MM.1S (cell line): ENCODE measurements around the gene RNF150.

Source experiments
- DNase-seq: peaks from one replicate; pipeline ENCODE4 v3.0.0-alpha.2; 2015
- H2AFZ ChIP-seq: fragments of 300-600 bp; sonication (generic); 2 replicates; pipeline ENCODE4 v1.6.0; 2016; ENCODE audit warnings: antibody characterized with exemption, low read length
- H3F3A ChIP-seq: fragments of 300-600 bp; sonication (generic); 2 replicates; pipeline ENCODE4 v1.6.1; 2016; ENCODE audit warnings: mild to moderate bottlenecking, antibody characterized with exemption, low read length, moderate library complexity, mixed read lengths; ENCODE audit not compliant: insufficient read depth
- H3K27ac ChIP-seq: fragments of 300-600 bp; sonication (generic); 2 replicates; pipeline ENCODE4 v1.5.1; 2016; ENCODE audit warnings: mild to moderate bottlenecking, low read length
- H3K27me3 ChIP-seq: fragments of 300-600 bp; sonication (generic); replicated peaks from 2 replicates; pipeline ENCODE4 v1.6.0; 2016; ENCODE audit warnings: low read length; ENCODE audit not compliant: insufficient read depth
- H3K36me3 ChIP-seq: fragments of 300-600 bp; sonication (generic); replicated peaks from 2 replicates; pipeline ENCODE4 v1.6.1; 2016; ENCODE audit warnings: mild to moderate bottlenecking, low read length, mixed read lengths; ENCODE audit not compliant: insufficient read depth
- H3K4me1 ChIP-seq: fragments of 300-600 bp; sonication (generic); 2 replicates; pipeline ENCODE4 v1.6.1; 2016; ENCODE audit warnings: low read length, mixed read lengths
- H3K4me2 ChIP-seq: fragments of 300-600 bp; sonication (generic); 2 replicates; pipeline ENCODE4 v1.6.0; 2016; ENCODE audit warnings: low read depth, low read length
- H3K4me3 ChIP-seq: fragments of 300-600 bp; sonication (generic); 2 replicates; pipeline ENCODE4 v1.5.1; 2016; ENCODE audit warnings: low read length, mixed read lengths
- H3K79me2 ChIP-seq: fragments of 300-600 bp; sonication (generic); 2 replicates; pipeline ENCODE4 v1.6.1; 2016; ENCODE audit warnings: mixed run types, low read length, mixed read lengths
- H3K9ac ChIP-seq: fragments of 300-600 bp; sonication (generic); 2 replicates; pipeline ENCODE4 v1.6.1; 2016; ENCODE audit warnings: low read length, mixed read lengths
- H3K9me2 ChIP-seq: fragments of 300-600 bp; sonication (generic); replicated peaks from 2 replicates; pipeline ENCODE4 v1.6.1; 2016; ENCODE audit warnings: mild to moderate bottlenecking, low read length, mixed read lengths; ENCODE audit not compliant: insufficient read depth
- H3K9me3 ChIP-seq: fragments of 300-600 bp; sonication (generic); replicated peaks from 2 replicates; pipeline ENCODE4 v1.6.1; 2016; ENCODE audit warnings: mild to moderate bottlenecking, low read length, mixed read lengths; ENCODE audit not compliant: insufficient read depth
- H4K20me1 ChIP-seq: fragments of 300-600 bp; sonication (generic); 2 replicates; pipeline ENCODE4 v1.6.1; 2016; ENCODE audit warnings: mild to moderate bottlenecking, low read length, moderate library complexity, mixed read lengths; ENCODE audit not compliant: insufficient read depth
- EZH2 ChIP-seq: fragments of 300-600 bp; sonication (generic); optimal IDR thresholded peaks from 2 replicates; pipeline ENCODE3; 2017; ENCODE audit warnings: low read depth, mild to moderate bottlenecking, antibody characterized with exemption, low read length, mixed read lengths
- EZH2phosphoT487 ChIP-seq: fragments of 300-600 bp; sonication (generic); IDR thresholded peaks from 2 replicates; pipeline ENCODE4 v1.6.1; 2018; ENCODE audit warnings: antibody characterized with exemption, low read length
- TF ChIP-seq, protein P1 (sequence below): fragments of 300-600 bp; sonication (generic); IDR thresholded peaks from 2 replicates; pipeline ENCODE4 v1.5.1; 2016; ENCODE audit warnings: antibody characterized with exemption, low read length, mixed read lengths

RNF150 gene

DNA sequence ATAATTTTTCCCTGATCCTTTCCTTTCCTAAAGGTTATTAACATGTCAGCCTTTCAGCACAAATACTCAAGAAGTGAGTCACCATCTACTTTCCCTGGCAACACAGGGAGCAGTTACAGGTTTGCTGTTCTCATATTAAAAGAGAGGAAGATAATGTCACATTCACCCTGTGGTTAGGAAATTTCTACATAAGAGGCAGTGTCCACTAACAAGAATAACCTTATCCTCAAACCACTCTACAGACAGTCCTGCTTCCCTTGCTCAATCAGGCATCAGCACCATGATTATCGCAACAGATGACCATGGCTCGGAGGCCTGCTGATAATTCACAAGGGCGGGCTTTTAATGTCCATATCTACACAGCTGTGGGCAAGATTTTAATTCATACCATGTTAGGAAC is 30.9 kb downstream of the RNF150 start:
- Histone ChIP-seq H3K36me3 (no peaks in the 10 kb centered on the region), H3K9me3 (no peaks in the 10 kb centered on the region), H3K27ac (no peak overlapping the region), H2AFZ (no peak overlapping the region), H4K20me1 (no peaks in the 10 kb centered on the region), H3K4me2 (no peak overlapping the region), H3K79me2 (no peaks in the 10 kb centered on the region), H3K4me3 (no peak overlapping the region), H3F3A (no peaks in the 10 kb centered on the region), H3K9ac (no peak overlapping the region), H3K9me2 (no peaks in the 10 kb centered on the region), H3K27me3 (no peaks in the 10 kb centered on the region), H3K4me1 (no peaks in the 10 kb centered on the region)
- TF ChIP-seq, protein P1, sequence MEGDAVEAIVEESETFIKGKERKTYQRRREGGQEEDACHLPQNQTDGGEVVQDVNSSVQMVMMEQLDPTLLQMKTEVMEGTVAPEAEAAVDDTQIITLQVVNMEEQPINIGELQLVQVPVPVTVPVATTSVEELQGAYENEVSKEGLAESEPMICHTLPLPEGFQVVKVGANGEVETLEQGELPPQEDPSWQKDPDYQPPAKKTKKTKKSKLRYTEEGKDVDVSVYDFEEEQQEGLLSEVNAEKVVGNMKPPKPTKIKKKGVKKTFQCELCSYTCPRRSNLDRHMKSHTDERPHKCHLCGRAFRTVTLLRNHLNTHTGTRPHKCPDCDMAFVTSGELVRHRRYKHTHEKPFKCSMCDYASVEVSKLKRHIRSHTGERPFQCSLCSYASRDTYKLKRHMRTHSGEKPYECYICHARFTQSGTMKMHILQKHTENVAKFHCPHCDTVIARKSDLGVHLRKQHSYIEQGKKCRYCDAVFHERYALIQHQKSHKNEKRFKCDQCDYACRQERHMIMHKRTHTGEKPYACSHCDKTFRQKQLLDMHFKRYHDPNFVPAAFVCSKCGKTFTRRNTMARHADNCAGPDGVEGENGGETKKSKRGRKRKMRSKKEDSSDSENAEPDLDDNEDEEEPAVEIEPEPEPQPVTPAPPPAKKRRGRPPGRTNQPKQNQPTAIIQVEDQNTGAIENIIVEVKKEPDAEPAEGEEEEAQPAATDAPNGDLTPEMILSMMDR: no peak
- TF ChIP-seq EZH2: no peak
- TF ChIP-seq EZH2phosphoT487: no peak
- no peak for DNase-seq

DNA sequence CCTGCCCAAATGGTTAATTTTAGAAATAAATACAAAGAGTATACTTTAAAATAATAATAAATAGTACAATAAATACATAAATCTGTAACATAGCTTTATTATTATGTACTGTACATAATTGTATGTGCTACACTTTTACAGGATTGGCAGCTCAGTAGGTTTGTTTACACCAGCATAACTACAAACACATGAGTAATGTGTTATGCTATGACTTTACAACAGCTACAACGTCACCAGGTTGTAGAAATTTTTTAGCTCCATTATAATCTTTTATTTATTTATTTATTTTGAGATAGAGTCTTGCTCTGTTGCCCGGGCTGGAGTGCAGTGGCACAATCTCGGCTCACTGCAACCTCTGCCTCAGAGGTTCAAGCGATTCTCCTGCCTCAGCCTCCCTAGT is 31.8 kb downstream of the RNF150 start:
- Histone ChIP-seq H3K4me3 (no peak overlapping the region), H3K4me2 (no peak overlapping the region), H3K79me2 (no peaks in the 10 kb centered on the region), H3K9ac (no peak overlapping the region), H2AFZ (no peak overlapping the region), H3K27me3 (no peaks in the 10 kb centered on the region), H3K36me3 (no peaks in the 10 kb centered on the region), H3K9me2 (no peaks in the 10 kb centered on the region), H4K20me1 (no peaks in the 10 kb centered on the region), H3K4me1 (no peaks in the 10 kb centered on the region), H3K9me3 (no peaks in the 10 kb centered on the region), H3F3A (no peaks in the 10 kb centered on the region), H3K27ac (no peak overlapping the region)
- DNase-seq: no peak
- TF ChIP-seq, protein P1: no peak
- TF ChIP-seq EZH2: no peak
- no peak for TF ChIP-seq EZH2phosphoT487

DNA sequence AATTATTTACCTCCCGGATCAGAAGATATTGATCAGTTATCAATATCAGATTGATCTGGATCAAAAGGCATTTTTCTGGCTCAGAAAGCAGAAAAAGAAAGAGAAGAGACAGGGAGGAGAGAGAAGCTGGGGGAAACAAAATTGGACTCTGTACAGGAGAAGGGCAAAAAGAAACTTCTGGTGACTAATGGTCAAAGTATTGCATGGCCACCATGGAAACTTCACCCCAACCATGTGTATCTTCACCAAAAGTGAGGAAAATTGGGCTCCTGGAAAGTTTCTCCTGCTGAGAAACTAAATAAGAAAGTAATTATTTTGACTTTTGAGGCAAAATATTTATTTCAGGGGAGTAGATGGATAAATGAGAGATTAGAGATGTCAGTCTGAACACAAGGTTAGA is 33.9 kb downstream of the RNF150 start:
- Histone ChIP-seq H3K27me3 (no peaks in the 10 kb centered on the region), H3K36me3 (no peaks in the 10 kb centered on the region), H2AFZ (no peak overlapping the region), H3F3A (no peaks in the 10 kb centered on the region), H3K79me2 (no peaks in the 10 kb centered on the region), H3K9ac (no peak overlapping the region), H3K4me2 (no peak overlapping the region), H3K4me1 (no peaks in the 10 kb centered on the region), H3K9me3 (no peaks in the 10 kb centered on the region), H3K27ac (no peak overlapping the region), H4K20me1 (no peaks in the 10 kb centered on the region), H3K9me2 (no peaks in the 10 kb centered on the region), H3K4me3 (no peak overlapping the region)
- DNase-seq: no peak
- TF ChIP-seq EZH2: no peak

DNA sequence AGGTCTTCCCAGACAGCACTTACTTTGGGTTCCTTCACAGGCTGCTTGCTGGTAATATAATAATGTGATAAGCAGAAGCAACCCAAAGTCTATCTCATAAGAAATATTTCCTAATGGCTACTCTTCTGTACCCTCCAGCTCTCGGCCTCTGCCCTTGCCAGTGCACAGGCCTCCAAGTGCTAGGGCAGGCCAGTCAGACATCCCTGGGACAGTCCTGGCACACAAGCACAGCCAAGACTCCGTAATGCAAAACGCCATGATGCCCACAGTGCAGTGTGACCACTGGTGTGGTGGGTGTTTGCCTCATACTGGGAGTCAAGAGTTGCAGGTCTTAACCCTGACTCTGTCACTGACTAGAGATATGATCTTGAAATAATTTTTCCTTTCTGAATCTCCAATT is 35.1 kb downstream of the RNF150 start:
- Histone ChIP-seq H3K4me3 (no peak overlapping the region), H3K4me1 (no peaks in the 10 kb centered on the region), H3K9ac (no peak overlapping the region), H2AFZ (no peak overlapping the region), H3K9me2 (no peaks in the 10 kb centered on the region), H3K36me3 (no peaks in the 10 kb centered on the region), H3K79me2 (no peaks in the 10 kb centered on the region), H3K27me3 (no peaks in the 10 kb centered on the region), H3K4me2 (no peak overlapping the region), H3K9me3 (no peaks in the 10 kb centered on the region), H4K20me1 (no peaks in the 10 kb centered on the region), H3K27ac (no peak overlapping the region), H3F3A (no peaks in the 10 kb centered on the region)
- no peak for DNase-seq
- TF ChIP-seq, protein P1: no peak
- TF ChIP-seq EZH2phosphoT487: no peak
- TF ChIP-seq EZH2: no peak
